PFSK-1 (cell line): ENCODE measurements around the gene ERBB4.

ENCODE experiments used
- FOXP2 ChIP-seq: optimal IDR thresholded peaks from 2 replicates; pipeline ENCODE3; 2011; ENCODE audit warnings: borderline replicate concordance, control low read depth, inconsistent platforms; ENCODE audit not compliant: insufficient read depth; ENCODE audit errors: extremely low read length, extremely low read depth
- POLR2AphosphoS5 ChIP-seq: IDR thresholded peaks from 2 replicates; pipeline ENCODE4 v1.6.1; 2012; ENCODE audit warnings: low read depth, mild to moderate bottlenecking, control low read depth, low read length, moderate library complexity
- REST ChIP-seq, 2 experiments: IDR thresholded peaks; 2 replicates each; pipeline versions ENCODE4 v1.6.1 to v1.8.0; 2011 to 2012; ENCODE audit warnings: low read depth in 2 of 2, low read length in 2 of 2, control low read depth in 1 of 2, inconsistent platforms in 1 of 2, mild to moderate bottlenecking in 1 of 2, moderate library complexity in 1 of 2; ENCODE audit not compliant: insufficient read depth in 1 of 2
- SIN3A ChIP-seq: IDR thresholded peaks from 2 replicates; pipeline ENCODE4 v1.6.1; 2012; ENCODE audit warnings: mild to moderate bottlenecking, low read length, moderate library complexity, borderline replicate concordance; ENCODE audit not compliant: insufficient read depth
- TAF1 ChIP-seq: IDR thresholded peaks from 2 replicates; pipeline ENCODE4 v1.6.1; 2012; ENCODE audit warnings: low read length, control low read depth, borderline replicate concordance; ENCODE audit not compliant: insufficient read depth

Gene ERBB4

GRCh38 chr2:212154477-212154878 lies 384.1 kb downstream of the ERBB4 start:
- TF ChIP-seq TAF1 (no peak), REST (IDR thresholded peaks at IDR 0.05; ENCODE audit: insufficient read depth in 1 of 2, low read depth in 2 of 2, low read length in 2 of 2) (no peak), POLR2AphosphoS5 (no peak), SIN3A (no peak), FOXP2 (no peak)

GRCh38 chr2:212153923-212154322 lies 384.7 kb downstream of the ERBB4 start:
- no peak for TF ChIP-seq POLR2AphosphoS5
- no peak for TF ChIP-seq TAF1
- no peak for TF ChIP-seq SIN3A
- TF ChIP-seq REST (IDR thresholded peaks at IDR 0.05; ENCODE audit: insufficient read depth in 1 of 2, low read depth in 2 of 2, low read length in 2 of 2), result no peak
- TF ChIP-seq FOXP2, result no peak

- TF ChIP-seq REST (IDR thresholded peaks at IDR 0.05; ENCODE audit: insufficient read depth in 1 of 2, low read depth in 2 of 2, low read length in 2 of 2) (no peak), POLR2AphosphoS5 (no peak), FOXP2 (no peak), TAF1 (no peak), SIN3A (no peak)
Observed at GRCh38 chr2:212147921-212148513, 390.6 kb downstream of the ERBB4 start.

- TF ChIP-seq FOXP2 (no peak), REST (IDR thresholded peaks at IDR 0.05; ENCODE audit: insufficient read depth in 1 of 2, low read depth in 2 of 2, low read length in 2 of 2) (no peak), POLR2AphosphoS5 (no peak)
Observed at GRCh38 chr2:212146416-212146815, 392.2 kb downstream of the ERBB4 start.

- TF ChIP-seq SIN3A (no peak), REST (IDR thresholded peaks at IDR 0.05; ENCODE audit: insufficient read depth in 1 of 2, low read depth in 2 of 2, low read length in 2 of 2) (no peak), TAF1 (no peak), POLR2AphosphoS5 (no peak), FOXP2 (no peak)
Observed at GRCh38 chr2:212145121-212145520, 393.5 kb downstream of the ERBB4 start.
